A172 (cell line): ENCODE data around the gene RUNX2. TPM values are rescaled to one million over a fixed set of nuclear protein-coding genes. Genes with fewer than 3 reads are reported as not detected.

ENCODE experiments used
- DNase-seq: peaks from one replicate; pipeline ENCODE4 v3.0.0-alpha.2; 2015; ENCODE audit warnings: low spot score
- total RNA-seq: library from RNA; depleted of rRNA; stranded (reverse); fragments of >200 nt; shearing (Covaris generic); gene quantifications from 2 replicates; pipeline ENCODE4 v1.2.3, GENCODE V29; 2014

RUNX2 gene
- total RNA-seq, 1 experiment from 2014 or later, result 1.1 TPM

DNA sequence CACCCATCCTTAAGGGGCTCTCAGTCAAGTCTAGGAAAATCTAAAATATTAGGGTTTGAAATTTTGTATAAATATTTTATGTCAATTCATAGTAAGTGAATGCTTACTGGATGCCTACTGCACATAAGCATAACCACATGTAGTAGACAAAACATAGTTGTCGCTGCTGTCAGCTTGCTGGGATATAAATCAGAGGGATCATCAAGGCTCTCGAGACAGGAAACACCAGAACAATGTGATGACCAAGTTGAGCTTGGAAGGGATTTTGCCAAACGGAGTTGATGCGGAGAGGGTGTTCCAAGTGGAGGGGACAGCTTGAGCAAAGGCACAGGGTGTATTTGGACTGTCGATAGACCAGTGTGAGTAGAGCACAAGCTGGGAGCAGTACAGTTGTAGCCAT, 155.4 kb downstream of the RUNX2 start:
- DNase-seq, result no peak

DNA sequence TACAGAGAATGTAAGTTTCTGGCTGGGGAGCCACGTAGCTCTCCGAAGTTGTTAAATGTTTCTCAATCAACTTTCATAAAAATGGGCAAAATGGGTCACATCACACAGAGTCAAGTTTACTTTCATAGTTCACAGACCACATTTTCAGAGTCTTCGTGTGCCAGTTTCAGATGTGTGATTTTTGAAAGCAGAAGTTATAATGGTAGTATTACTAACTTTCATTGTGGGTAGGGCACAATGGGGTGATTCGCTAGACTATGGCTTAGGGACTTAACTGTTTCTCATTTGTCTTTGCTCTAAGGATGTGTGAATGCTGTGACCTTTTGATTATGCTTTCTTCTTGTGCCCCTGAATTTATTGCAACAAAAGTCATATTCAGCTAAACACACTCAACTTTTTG, 158.6 kb downstream of the RUNX2 start:
- no peak for DNase-seq

DNA sequence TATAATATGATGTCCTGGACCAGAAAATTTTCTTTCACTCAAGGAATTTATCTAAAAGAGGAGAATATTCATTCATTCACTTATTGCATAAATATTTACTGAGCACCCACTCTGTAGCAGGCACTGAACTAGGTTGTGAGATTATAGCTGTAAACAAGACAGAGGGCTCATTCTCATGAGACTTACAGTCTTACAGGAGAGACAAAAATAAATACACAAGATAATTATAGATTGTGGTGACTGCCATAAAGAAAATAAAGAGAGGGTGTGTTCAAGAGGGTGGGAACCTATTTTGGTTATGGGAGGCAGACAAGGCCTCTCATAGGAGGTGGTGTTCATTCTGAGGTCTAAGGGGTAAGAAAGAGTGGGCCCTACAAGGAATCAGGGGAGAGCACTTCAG, 159.5 kb downstream of the RUNX2 start:
- DNase-seq, result no peak

DNA sequence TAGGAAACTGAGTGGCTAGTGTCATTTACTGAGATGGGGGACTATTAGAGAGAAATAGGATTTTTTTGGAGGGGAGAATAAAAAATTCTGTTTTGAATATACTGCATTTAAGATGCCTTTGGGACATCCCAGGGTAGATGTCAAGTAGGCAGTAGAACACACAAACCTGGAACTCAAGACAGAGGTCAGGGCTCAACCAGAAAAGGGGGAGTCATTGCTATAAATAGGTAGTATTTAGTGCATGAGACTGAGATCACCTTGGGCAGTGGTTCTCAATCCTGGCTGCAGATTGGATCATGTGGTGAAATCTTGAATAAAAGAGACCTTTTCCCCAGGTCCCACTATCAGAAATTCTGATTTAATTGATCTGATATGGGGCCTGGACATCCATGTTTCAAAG, 160.1 kb downstream of the RUNX2 start:
- no peak for DNase-seq

DNA sequence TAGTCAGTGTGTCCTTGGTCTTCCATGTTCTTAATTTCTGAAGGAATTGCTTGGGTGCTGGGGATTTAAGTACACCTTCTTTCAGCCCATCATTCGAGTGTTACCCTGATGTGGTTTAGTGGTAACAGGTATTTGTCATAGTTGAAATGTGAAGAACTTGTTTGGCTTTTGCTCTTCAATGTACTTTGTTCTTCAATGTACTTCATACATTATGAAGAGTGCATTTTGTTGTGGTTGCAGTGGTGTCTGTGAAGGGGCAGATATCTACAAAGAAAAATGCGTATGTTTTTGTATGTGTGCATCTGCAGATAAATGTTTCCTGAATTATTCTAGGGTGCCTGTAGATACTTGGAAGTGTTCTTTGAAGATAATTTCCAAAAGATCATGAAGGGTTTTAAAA, 160.8 kb downstream of the RUNX2 start:
- no peak for DNase-seq

DNA sequence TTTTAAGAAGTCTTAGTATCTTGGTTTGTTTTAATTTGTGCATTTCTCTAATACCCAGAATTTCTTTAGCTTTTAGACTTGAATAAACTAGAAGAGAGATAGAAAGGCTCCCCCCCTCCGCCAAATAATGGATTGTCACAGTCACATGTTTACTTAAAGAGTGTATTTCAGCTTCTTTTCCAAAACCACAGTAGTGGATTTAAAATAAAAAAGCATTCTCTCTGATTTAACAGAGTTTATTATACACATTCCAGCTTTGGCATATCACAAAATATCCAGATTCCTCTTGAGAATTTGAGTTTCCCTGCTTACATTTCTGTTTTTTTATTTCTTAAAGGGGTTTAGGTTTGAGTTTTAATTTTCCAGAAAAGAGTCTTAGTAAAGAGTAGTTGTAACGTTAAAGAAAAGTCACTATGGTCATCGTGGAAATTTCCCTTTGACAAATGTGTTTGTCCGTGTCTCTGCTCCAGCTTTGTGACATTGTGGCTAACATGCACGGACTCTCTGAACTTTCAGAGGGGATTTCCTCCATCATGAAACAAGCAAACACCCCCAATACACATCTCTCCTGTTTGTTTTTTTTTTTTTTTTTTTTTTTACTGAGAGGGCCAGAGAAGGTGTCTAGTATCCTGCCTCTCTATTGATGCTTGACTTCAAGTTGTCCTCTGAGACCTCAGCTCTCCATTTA, 163.1 kb downstream of the RUNX2 start:
- no peak for DNase-seq

DNA sequence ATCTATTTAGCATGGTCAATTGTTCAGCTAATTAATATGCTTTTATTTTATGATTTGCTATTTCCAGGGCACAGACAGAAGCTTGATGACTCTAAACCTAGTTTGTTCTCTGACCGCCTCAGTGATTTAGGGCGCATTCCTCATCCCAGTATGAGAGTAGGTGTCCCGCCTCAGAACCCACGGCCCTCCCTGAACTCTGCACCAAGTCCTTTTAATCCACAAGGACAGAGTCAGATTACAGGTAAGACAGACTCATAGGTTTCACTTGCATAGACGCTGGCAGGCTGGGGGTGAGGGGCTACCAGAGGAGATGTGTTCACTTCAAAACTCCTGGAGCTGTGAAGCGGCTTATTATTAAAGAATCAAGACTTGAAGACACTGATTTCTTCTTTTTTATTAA, 163.7 kb downstream of the RUNX2 start:
- no peak for DNase-seq

DNA sequence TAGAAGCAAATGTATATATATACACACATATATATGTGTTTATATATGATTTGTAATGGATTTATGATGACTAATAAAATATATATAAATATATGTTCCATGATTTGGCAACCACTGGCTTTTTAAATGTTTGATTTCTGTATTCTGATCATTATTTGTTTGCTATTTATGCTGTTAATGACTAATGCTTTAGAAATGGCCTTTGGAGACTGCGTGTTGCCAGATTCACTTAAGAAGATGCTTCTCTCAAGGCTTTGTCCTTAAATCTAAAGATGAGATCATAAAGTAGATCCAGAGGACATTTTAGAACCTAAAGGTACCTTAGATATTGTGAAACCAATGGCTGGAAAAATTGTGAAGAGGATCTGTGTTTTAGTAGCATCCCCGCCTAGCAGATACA, 165.6 kb downstream of the RUNX2 start:
- no peak for DNase-seq

DNA sequence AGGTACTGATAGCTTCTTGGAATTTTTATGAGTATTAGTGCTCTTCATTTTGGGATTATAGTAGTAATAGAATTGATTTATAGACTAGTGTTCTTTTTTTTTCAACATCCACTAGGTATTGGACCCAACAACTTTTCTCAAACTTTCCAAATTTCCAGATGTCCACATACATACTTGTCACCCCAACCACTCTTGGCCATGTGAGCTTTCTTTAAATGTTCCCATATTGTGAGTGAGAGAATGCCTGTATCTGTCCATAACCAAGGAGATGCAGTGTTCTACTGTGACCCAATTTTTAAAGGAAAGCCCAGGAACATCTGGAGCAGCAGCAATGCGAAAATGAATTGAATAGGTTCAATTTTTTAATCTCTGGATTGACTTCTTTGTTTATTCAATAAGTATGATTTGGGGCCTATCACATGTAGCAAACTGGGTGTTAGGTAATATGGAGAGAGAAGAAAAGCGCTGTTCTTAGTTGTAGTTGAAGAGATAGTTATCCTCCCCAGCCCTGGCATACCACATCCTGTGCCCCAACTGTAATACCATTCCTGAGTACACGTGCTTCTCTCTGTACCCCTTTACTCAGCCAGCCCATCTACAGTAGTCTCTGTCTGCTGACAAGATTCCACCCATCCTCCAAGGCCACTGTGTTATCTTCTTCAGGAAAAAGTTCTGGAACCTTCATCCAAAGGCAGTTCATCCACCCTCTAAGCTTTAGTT, 166.4 kb downstream of the RUNX2 start:
- DNase-seq, result no peak

DNA sequence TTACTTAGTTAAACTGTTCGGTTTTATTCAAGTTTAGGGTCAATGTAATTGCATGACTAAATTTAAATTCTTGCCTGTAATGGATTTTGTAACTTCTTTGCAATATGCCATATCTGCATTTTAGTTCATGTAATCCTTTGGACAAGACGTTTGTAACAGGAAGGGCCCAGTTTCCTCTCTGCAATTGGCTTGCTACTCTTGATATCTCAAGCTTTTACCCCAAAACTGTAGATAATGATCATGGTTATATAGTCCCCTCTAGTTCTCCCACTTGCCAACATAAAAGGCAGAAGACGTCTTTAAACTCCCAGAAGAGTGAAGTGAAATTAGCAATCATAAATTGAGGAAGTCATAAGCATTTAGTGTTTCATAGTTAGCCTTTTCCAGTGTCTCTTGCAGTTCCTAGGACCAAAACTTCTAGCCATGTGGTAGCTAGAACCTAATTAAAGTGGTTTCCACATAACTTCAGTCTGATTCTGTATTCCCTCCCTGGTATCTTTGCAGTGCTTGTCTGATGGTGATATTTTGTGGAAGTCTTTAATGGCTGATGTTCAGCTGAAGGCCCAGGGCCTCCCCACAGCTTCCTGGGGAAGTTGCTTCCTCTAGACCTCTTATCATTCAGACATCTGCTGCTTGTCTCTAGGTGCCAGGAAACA, 167.4 kb downstream of the RUNX2 start:
- DNase-seq, result no peak

DNA sequence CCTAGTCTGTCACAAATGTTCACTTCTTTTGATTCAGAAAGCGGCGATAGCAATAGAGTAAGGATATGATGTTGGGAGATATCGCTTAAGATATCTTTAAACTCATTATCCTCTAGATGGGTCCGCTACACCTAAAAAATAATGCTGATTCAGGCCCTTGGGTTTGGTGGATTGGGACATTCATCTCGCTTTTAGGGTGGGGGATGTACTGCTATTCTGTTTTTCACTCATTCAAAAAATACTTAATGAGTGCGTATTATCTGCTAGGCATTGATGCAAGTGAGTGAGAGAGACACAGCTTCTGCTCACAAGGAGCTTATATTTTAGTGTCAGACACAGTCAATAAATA, 167.9 kb downstream of the RUNX2 start:
- DNase-seq, result no peak

DNA sequence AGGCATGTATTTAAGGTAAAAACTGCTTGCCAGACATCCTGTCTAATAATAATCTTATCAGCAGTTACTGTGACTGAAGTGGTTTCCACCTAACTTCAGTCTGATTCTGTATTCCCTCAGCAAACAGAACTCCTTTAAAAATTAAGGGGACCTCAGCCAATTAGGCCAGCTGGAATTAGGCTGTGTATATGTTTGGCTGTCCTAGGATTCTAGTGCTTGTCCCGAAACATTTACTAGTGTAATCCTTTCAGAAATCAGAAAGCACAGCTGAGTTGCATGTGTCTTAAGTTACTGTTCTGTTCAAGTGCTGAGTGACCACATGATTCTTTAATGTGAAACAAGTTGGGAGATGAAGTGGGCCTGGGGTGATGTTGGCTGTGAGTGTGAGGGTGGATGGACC, 170.5 kb downstream of the RUNX2 start:
- no peak for DNase-seq

DNA sequence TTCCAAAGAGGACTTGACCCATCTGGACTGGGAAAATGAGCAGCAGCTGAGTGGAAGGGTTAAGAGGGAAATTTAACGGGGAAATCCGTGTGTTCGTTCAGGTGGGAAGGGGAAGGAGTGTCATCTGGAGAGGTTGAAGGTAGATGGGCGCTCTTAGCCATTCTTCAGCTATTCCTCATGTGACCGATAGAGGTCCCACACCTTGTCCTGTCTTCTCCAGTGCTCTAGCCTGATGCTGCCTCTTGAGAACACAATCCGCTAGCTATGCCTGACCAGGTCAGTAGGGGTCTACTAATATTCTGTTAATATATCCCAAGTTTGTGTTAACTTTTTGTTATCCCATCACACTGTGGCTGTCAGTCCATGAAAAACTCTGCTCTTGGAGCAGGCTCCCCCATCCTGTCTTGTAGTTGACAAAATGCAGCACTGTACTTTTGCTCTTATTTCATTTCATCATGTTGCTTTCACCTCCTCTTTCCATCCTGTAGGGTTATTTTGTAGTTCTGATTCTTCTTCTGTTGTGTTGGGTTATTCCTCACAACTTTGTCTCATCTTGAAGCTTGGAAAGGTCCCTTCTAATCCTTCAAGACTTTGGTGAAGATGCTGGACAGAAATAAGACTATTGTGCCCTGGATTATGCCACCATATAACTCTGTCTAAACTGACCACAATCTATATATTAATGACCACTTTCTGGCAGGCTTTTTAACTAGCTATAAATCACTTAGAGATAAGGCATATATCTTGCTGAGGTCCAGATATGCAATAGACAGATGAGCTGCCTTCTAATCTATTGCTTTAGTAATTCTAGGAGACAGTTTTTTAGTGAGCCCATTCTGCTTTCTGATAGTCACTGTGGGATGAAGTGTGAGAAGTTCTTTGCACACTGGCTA, 173.0 kb downstream of the RUNX2 start:
- DNase-seq, result no peak

DNA sequence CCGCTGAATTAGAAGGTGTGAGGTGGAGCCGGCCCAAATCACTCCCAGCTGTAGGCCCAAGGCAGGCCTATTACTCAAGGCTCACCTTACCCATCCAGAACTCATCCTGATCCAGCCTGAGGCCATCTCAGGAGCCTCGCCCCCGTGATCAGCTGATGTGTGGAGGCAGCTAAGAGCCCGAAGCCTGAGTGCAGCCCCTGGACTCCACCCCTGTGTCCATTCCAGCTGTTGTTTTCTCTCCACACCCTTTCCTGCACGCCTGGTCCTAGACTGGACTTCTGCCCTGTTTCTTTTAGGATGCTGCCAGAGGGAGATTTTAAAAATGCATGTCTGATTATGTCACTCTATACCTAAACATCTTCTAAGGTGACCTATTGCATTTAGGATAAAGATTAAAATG, 174.3 kb downstream of the RUNX2 start:
- DNase-seq, result no peak

DNA sequence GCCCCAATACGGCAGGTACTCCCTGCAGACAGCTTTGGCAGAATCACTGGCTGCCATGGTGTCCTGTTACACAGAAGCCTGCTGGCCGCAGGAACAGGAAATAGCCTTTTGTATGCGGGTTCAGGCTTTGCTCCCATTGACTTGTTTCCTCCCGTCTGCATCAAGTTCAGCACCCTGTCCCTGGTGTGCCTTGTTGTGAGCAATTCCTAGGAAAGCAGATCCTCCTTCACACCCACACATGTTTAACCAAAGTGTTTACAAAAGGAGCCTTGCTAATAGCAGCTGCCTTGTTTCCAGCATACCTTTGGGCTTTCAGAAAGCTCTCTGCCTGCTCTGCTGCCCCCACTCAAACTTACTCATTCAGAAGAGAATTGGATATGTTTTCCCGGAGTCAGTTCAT, 176.8 kb downstream of the RUNX2 start:
- no peak for DNase-seq

DNA sequence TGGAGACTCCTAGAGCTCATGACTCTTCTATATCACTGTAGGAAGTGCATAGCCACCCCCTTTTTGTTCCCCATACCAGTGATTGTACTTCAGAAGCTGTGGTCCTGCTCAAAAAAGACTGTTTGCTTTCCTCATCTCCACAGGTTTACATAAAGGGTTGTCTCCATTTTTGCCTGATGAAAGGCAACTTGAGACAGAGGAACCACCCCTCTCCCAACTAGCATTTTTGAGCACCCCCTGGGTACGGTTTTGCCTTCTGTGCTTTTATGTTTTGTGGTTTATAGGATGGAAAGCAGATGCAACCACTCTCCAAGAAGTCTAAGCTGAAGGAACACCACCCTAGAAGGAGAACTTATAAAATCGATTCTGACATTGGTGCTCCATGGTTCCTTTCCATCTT, 177.3 kb downstream of the RUNX2 start:
- DNase-seq, result no peak

DNA sequence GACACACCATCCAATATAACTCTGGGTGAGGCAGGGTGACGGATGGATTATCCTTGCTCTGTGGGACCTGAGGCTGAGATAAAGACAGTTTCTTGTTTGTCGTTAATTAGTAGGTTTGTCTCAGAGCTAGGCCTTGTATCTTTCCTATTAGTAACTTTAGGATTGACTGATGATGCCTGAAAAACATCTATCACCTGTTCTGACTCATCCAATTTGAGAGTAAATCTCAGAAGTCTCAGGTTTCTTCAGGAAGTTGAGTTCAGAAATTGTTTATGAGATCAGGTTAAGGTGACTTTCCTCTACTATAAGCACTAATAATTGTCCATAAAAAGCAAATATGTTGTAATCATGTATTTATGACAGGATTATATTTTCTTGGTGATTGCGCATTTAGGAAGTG, 179.1 kb downstream of the RUNX2 start:
- DNase-seq, result no peak

DNA sequence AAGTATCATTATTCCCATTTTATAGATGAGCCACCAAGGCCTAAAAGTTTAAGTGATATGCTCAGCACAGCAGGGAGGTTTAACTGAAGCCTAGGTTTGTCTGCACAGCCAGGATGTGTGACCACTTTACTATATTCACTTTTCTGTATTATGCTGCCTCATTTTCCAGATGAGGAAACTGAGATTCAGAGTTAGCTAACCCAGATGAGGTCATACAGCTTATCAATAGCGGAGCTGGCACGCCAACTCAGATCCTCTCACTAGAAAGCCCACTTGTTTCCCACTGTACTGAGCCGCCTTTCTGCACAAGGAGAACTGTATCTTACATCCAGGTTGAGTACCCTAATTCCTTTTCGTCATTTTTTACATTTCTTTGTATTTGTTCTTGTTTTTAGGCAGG, 181.3 kb downstream of the RUNX2 start:
- DNase-seq, result no peak

DNA sequence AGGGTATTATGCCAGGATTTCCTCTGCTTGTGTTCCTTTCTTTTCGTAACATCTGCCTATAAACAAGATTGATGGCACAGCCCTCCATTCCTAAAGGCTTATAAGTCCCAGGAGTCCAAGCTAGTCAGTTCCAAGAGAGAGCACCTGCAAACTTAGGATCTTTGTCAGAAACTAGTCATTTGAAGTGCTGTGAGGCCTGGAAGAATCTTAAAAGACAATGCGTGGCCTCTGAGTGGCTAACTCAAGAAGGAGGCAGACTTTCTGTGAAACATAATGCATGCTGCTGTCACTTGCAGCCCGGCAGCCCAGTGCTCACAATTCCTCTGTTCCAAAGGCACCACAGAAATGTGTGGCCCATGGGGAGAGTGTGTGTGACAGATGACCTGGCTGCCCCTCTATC, 184.6 kb downstream of the RUNX2 start:
- DNase-seq, result no peak

DNA sequence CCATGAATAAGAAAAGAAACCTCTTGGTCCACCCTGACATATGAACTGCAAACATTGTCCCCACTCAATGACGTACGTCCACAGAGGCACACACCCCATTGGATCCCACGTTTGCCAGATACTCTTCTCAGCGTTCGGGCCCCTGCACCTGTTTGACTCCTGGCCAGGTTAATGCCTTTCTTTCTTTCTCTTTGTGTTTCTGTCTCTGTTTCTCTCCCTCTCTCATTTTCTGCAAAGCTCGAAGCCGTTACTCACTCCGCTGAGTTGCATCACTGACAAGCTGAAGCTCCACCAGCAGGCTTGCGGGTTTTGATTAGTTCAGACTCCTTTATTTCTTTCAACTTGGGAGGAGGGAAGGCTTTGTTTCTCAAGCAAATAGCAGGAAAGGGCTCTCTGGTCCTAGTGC, 185.1 kb downstream of the RUNX2 start:
- no peak for DNase-seq

DNA sequence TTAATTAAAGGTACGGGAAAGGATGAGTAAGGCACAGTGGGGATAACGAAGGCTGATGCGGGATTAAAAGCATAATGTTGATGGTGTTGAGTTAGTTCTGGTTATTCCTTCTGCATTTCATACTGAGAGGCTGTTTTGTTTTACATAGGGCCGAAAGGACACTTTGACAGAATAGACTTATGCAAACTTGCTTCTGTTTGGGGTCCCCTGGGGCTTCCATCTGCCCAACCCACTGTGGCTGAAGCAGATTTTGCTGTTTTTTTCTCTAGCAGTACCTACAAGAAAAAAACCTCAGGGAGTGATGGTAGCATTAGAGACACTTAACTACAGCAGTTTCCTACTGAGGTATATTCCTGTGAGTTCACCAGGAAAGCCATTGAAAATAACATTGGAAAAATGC, 185.7 kb downstream of the RUNX2 start:
- DNase-seq, result no peak

DNA sequence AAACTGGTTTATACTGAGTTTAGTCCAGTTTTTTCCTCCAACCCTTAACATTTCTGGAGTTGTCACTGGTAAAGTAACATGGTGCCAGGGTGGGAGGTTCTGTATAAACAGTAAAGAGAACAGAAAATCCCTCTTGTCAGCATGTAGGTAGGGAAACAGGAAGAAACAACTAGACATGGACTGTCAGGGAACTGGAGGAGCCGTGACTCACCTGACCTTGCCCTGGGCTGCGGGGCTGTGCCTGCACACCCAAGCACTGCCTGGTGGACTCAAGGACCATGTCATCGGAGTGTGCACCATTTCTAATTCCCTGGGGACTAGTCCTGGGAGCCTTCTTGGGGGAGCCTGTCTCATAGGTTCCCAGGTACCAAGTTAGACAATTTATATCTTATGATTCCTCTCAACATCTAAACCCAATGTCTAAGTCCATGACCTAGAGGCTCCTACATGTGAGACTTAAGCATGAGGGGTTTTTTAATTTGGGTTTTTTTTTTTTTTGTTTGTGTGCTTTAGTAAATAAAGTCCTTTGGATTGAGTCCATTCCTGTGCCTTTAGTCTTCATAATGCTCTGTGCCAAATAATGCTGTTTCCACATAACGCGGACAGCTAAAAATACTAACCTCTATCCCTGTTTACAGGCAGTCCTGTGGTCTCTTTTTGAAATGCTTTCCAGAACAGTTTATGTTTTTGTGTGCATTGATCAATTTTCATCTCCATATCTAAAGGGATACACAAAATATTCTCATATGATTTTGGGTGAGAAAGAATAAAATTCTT, 186.5 kb downstream of the RUNX2 start:
- no peak for DNase-seq
